Colonic mucosa (tissue), 4 donors: ENCODE results near the gene CCDC102A. TPM values are rescaled to one million over a fixed set of nuclear protein-coding genes. Genes with fewer than 3 reads are reported as not detected.
A peak's percentile ranks its signal among the peaks of the same experiment; 100 is the strongest.
"Not testable (repeated sequence)": the region's sequence is repeated elsewhere in the genome, so short reads cannot be mapped to it uniquely, and the experiment has no call there.

Experiments used
- DNase-seq: peaks from one replicate; pipeline ENCODE4 v3.0.0-alpha.2; 2020
- H3K27ac ChIP-seq: fragments of 200-600 bp; one replicate; pipeline ENCODE4 v1.8.0; 2021
- H3K27me3 ChIP-seq: fragments of 200-600 bp; one replicate; pipeline ENCODE4 v1.8.0; 2021
- H3K36me3 ChIP-seq: fragments of 200-600 bp; one replicate; pipeline ENCODE4 v1.8.0; 2021
- H3K4me1 ChIP-seq: fragments of 200-600 bp; one replicate; pipeline ENCODE4 v1.8.0; 2021; ENCODE audit warnings: mild to moderate bottlenecking
- H3K4me3 ChIP-seq: fragments of 200-600 bp; one replicate; pipeline ENCODE4 v1.8.0; 2021
- H3K9ac ChIP-seq, 2 donors: one replicate each; pipeline ENCODE4 v1.7.0; 2013; ENCODE audit warnings: control low read depth in 2 of 2, low read depth in 2 of 2, low read length in 2 of 2
- H3K9me3 ChIP-seq: fragments of 200-600 bp; one replicate; pipeline ENCODE4 v1.8.0; 2021
- CTCF ChIP-seq: fragments of 200-600 bp; IDR thresholded peaks from one replicate; pipeline ENCODE4 v1.8.0; 2022; ENCODE audit warnings: antibody characterized with exemption, mild to moderate bottlenecking
- intact Hi-C: fragments of 100-400 bp; cut with DNase I; formaldehyde crosslinking; loops from one replicate; pipeline ENCODE4 v1.14.1; 2022
- total RNA-seq, 2 donors: library from RNA; stranded (reverse); fragmentation: NEBNext Ultra II Directional in 1 of 2; extraction: Animal tissue kit (Norgen Biotek cat#: 25700) in 1 of 2; gene quantifications; one replicate each; pipeline ENCODE4 v1.2.1, GENCODE V29; 2021
- donor health status: healthy.
- donor health status: DM: no; HTN: no; CAD: no.
- donor health status: DM: no; HTN: no; CAD: no.

The CCDC102A gene
- total RNA-seq, 2 donors from 2014 or later: 1.9 to 2.5 TPM

- Histone ChIP-seq H3K9ac (no peak overlapping the region), H3K9me3 (no peaks in the 10 kb centered on the region), H3K27me3 (no peaks in the 10 kb centered on the region), H3K4me1 (no peaks in the 10 kb centered on the region), H3K36me3 (no peaks in the 10 kb centered on the region), H3K4me3 (no peak overlapping the region), H3K27ac (no peak overlapping the region)
- DNase-seq: no peak
- no peak for TF ChIP-seq CTCF
- intact Hi-C loops: no loop called here
Observed at GRCh38 chr16:57556941-57557541, 20.7 kb upstream of the CCDC102A start.

DNA sequence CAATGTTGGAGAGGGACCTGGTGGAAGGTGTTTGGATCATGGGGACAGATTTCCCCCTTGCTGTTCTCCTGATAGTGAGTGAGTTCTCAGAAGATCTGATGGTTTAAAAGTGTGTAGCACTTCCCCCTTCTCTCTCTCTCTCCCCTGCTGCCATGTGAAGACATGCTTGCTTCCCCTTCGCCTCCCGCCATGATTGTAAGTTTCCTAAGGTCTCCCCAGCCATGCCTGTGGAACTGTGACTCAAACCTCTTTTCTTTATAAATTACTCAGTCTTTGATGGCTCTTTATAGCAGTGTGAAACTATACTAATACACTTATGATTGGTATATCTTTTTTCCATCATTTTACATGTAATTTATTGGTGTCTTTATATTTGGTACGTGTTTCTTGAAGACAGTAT is 19.5 kb upstream of the CCDC102A start:
- TF ChIP-seq CTCF: no peak
- Histone ChIP-seq H3K27ac (no peak overlapping the region), H3K4me3 (no peak overlapping the region), H3K4me1 (no peaks in the 10 kb centered on the region), H3K9ac (no peak overlapping the region), H3K9me3 (no peaks in the 10 kb centered on the region), H3K27me3 (no peaks in the 10 kb centered on the region), H3K36me3 (no peaks in the 10 kb centered on the region)
- intact Hi-C loops: no loop called here
- DNase-seq: no peak

- intact Hi-C loops: no loop called here
Observed at GRCh38 chr16:57551057-57551456, 14.7 kb upstream of the CCDC102A start.

GRCh38 chr16:57549730-57550129 is 13.4 kb upstream of the CCDC102A start:
- Histone ChIP-seq H3K9ac (no peak overlapping the region), H3K9me3 (no peaks in the 10 kb centered on the region), H3K27me3 (no peaks in the 10 kb centered on the region), H3K4me3 (no peak overlapping the region), H3K36me3 (no peaks in the 10 kb centered on the region), H3K4me1 (no peaks in the 10 kb centered on the region), H3K27ac (no peak overlapping the region)
- intact Hi-C loops: no loop called here
- TF ChIP-seq CTCF: no peak
- DNase-seq: no peak

More at GRCh38 chr16:57551057-57551456, 14.7 kb upstream of the CCDC102A start:
- Histone ChIP-seq H3K9ac (no peak overlapping the region), H3K27ac (no peak overlapping the region), H3K4me1 (no peaks in the 10 kb centered on the region), H3K27me3 (no peaks in the 10 kb centered on the region), H3K4me3 (no peak overlapping the region), H3K36me3 (no peaks in the 10 kb centered on the region), H3K9me3 (no peaks in the 10 kb centered on the region)
- no peak for DNase-seq
- no peak for TF ChIP-seq CTCF

GRCh38 chr16:57548408-57548807 is 12.0 kb upstream of the CCDC102A start:
- Histone ChIP-seq H3K4me3 (no peak overlapping the region), H3K9me3 (no peaks in the 10 kb centered on the region), H3K27me3 (no peaks in the 10 kb centered on the region), H3K9ac (no peak overlapping the region), H3K27ac (no peak overlapping the region), H3K4me1 (no peaks in the 10 kb centered on the region), H3K36me3 (no peaks in the 10 kb centered on the region)
- intact Hi-C loops: no loop called here
- no peak for TF ChIP-seq CTCF
- DNase-seq: peak; percentile 1

DNA sequence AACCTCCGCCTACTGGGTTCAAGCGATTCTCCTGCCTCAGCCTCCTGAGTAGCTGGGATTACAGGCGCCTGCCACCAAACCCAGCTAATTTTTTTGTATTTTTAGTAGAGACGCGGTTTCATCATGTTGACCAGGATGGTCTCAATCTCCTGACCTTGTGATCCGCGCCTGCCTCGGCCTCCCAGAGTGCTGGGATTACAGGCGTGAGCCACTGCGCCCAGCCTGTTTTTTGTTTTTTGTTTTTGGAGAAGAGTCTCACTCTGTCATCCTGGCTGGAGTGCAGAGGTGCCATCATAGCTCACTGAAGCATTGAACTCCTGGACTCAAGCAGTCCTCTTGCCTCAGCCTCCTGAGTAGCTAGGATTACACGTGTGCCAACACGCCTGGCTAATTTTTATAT is 11.2 kb upstream of the CCDC102A start:
- peak; percentile 4 for DNase-seq
- H3K27ac ChIP-seq, H3K36me3 ChIP-seq, H3K9ac ChIP-seq, intact Hi-C loops, H3K4me3 ChIP-seq, H3K9me3 ChIP-seq, H3K27me3 ChIP-seq, H3K4me1 ChIP-seq: not testable (repeated sequence)
